COR-L47 (cell line): ENCODE results near the gene KRTAP5-1.

ENCODE experiments used
- DNase-seq: peaks from one replicate; lab custom pipeline; 2025; lab: John Stamatoyannopoulos, UW

The KRTAP5-1 gene

GRCh38 chr11:1572197-1573076 is 12.6 kb downstream of the KRTAP5-1 start, which contains the start of gene DUSP8:
DUSP8 (minus strand) TSS chr11:1572271; CDS start chr11:1565826, 6,445 bp downstream.
- peak; percentile 85 for DNase-seq

- DNase-seq, result no peak
Observed at GRCh38 chr11:1571760-1572196, 13.3 kb downstream of the KRTAP5-1 start.

GRCh38 chr11:1570896-1571759 is 14.0 kb downstream of the KRTAP5-1 start:
- peak; percentile 66 for DNase-seq

- no peak for DNase-seq
Observed at GRCh38 chr11:1570531-1570895, 14.6 kb downstream of the KRTAP5-1 start.

GRCh38 chr11:1570001-1570453 is 15.1 kb downstream of the KRTAP5-1 start:
- no peak for DNase-seq

GRCh38 chr11:1569251-1569780 is 15.8 kb downstream of the KRTAP5-1 start:
- DNase-seq, result no peak

- DNase-seq, result peak; percentile 98
Observed at GRCh38 chr11:1568441-1568911, 16.6 kb downstream of the KRTAP5-1 start.

- DNase-seq, result no peak
Observed at GRCh38 chr11:1567721-1568100, 17.4 kb downstream of the KRTAP5-1 start.

GRCh38 chr11:1567052-1567720 is 17.9 kb downstream of the KRTAP5-1 start:
- no peak for DNase-seq

- DNase-seq, result no peak
Observed at GRCh38 chr11:1566381-1567051, 18.6 kb downstream of the KRTAP5-1 start.

GRCh38 chr11:1565904-1566247 is 19.2 kb downstream of the KRTAP5-1 start:
- no peak for DNase-seq

GRCh38 chr11:1565173-1565903 is 19.7 kb downstream of the KRTAP5-1 start:
- DNase-seq, result no peak

- no peak for DNase-seq
Observed at GRCh38 chr11:1564535-1565172, 20.4 kb downstream of the KRTAP5-1 start.

- no peak for DNase-seq
Observed at GRCh38 chr11:1563697-1564534, 21.2 kb downstream of the KRTAP5-1 start.

GRCh38 chr11:1563149-1563638 is 21.9 kb downstream of the KRTAP5-1 start:
- DNase-seq, result no peak

- DNase-seq, result no peak
Observed at GRCh38 chr11:1562469-1563148, 22.5 kb downstream of the KRTAP5-1 start.

- no peak for DNase-seq
Observed at GRCh38 chr11:1561955-1562354, 23.1 kb downstream of the KRTAP5-1 start.

GRCh38 chr11:1561266-1561665 is 23.8 kb downstream of the KRTAP5-1 start:
- DNase-seq, result no peak
